Choroid plexus epithelial cell (primary cell): ENCODE data around the gene WBP4.
"Not testable (repeated sequence)": the region's sequence is repeated elsewhere in the genome, so short reads cannot be mapped to it uniquely, and the experiment has no call there.

Experiments
- DNase-seq: peaks from one replicate; pipeline ENCODE4 v3.0.0-alpha.2; 2010; ENCODE audit warnings: low read depth
- H3K4me3 ChIP-seq: 2 replicates; pipeline ENCODE4 v1.5.1; 2011; ENCODE audit warnings: low read depth, mild to moderate bottlenecking, control low read depth, low read length, moderate library complexity
- CTCF ChIP-seq: conservative IDR thresholded peaks from 2 replicates; pipeline ENCODE4 v1.5.1; 2011; ENCODE audit warnings: low read depth, mild to moderate bottlenecking, control low read depth, inconsistent platforms, low read length, moderate library complexity

Gene WBP4

GRCh38 chr13:41117869-41118268 is 56.6 kb downstream of the WBP4 start:
- TF ChIP-seq CTCF: no peak
- no peak overlapping the region for H3K4me3 ChIP-seq
- DNase-seq: no peak

GRCh38 chr13:41122838-41123237 is 61.5 kb downstream of the WBP4 start:
- DNase-seq: peak; percentile 23
- H3K4me3 ChIP-seq: no peak overlapping the region
- TF ChIP-seq CTCF: no peak

- H3K4me3 ChIP-seq: no peak overlapping the region
- TF ChIP-seq CTCF: no peak
- DNase-seq: no peak
Measured at GRCh38 chr13:41127701-41128100, 66.4 kb downstream of the WBP4 start.

GRCh38 chr13:41130356-41130755 is 69.0 kb downstream of the WBP4 start:
- TF ChIP-seq CTCF: no peak
- no peak for DNase-seq
- H3K4me3 ChIP-seq: no peak overlapping the region

- DNase-seq, H3K4me3 ChIP-seq: not testable (repeated sequence)
Measured at GRCh38 chr13:41131189-41131588, 69.9 kb downstream of the WBP4 start.

GRCh38 chr13:41131660-41132511 is 70.6 kb downstream of the WBP4 start:
- not testable (repeated sequence) for DNase-seq
- H3K4me3 ChIP-seq: peak overlapping the region; percentile 75

GRCh38 chr13:41132512-41133152 is 71.3 kb downstream of the WBP4 start, which contains the start of gene KBTBD6:
Gene KBTBD6 (minus strand): TSS chr13:41132802. CDS start chr13:41132511, 291 bp downstream.
- DNase-seq: peak; percentile 99
- TF ChIP-seq CTCF: no peak
- H3K4me3 ChIP-seq: peak within 1 kb of the TSS; percentile 75
